Fibroblast of lung (primary cell): ENCODE data around the gene UBE2E2. TPM values are rescaled to one million over a fixed set of nuclear protein-coding genes. Genes with fewer than 3 reads are reported as not detected.

Experiments used
- DNase-seq, 2 donors: peaks; one replicate each; pipeline versions ENCODE4 v3.0.0 to v3.0.0-alpha.2; 2010; ENCODE audit warnings: low read depth in 2 of 2
- H2AFZ ChIP-seq: 2 replicates; pipeline ENCODE4 v1.5.1; 2012; ENCODE audit warnings: low read length, control low read depth, inconsistent platforms
- H3K27ac ChIP-seq: 2 replicates; pipeline ENCODE4 v1.5.1; 2011; ENCODE audit warnings: low read length, control low read depth; ENCODE audit not compliant: insufficient read depth
- H3K27me3 ChIP-seq: 2 replicates; pipeline ENCODE4 v1.5.1; 2011; ENCODE audit warnings: mild to moderate bottlenecking, low read length; ENCODE audit not compliant: control insufficient read depth, insufficient read depth
- H3K36me3 ChIP-seq: 2 replicates; pipeline ENCODE4 v1.5.1; 2011; ENCODE audit warnings: low read length; ENCODE audit not compliant: control insufficient read depth, insufficient read depth
- H3K4me1 ChIP-seq: 2 replicates; pipeline ENCODE4 v1.5.1; 2011; ENCODE audit warnings: low read length; ENCODE audit not compliant: control insufficient read depth, insufficient read depth; ENCODE audit errors: extremely low read depth
- H3K4me2 ChIP-seq: 2 replicates; pipeline ENCODE4 v1.5.1; 2011; ENCODE audit warnings: low read length, control low read depth; ENCODE audit not compliant: insufficient read depth; ENCODE audit errors: extremely low read depth
- H3K4me3 ChIP-seq, 4 experiments: fragments of 200-600 bp in 1 of 4; sonication (generic) in 1 of 4; replicated peaks in 1 of 4; 2 replicates each; pipeline ENCODE4 v1.5.1; 2011 to 2016; ENCODE audit warnings: low read length in 4 of 4, low read depth in 3 of 4, mild to moderate bottlenecking in 3 of 4, control low read depth in 2 of 4, inconsistent platforms in 1 of 4, mixed read lengths in 1 of 4; ENCODE audit not compliant: insufficient read depth in 1 of 4; ENCODE audit errors: control extremely low read depth in 1 of 4
- H3K79me2 ChIP-seq: 2 replicates; pipeline ENCODE4 v1.5.1; 2012; ENCODE audit warnings: mild to moderate bottlenecking, low read length, inconsistent platforms; ENCODE audit not compliant: control insufficient read depth, insufficient read depth
- H3K9ac ChIP-seq: 2 replicates; pipeline ENCODE4 v1.5.1; 2011; ENCODE audit warnings: mild to moderate bottlenecking, low read length, control low read depth; ENCODE audit not compliant: insufficient read depth
- H3K9me3 ChIP-seq: 2 replicates; pipeline ENCODE4 v1.5.1; 2012; ENCODE audit warnings: low read depth, low read length; ENCODE audit not compliant: control insufficient read depth, insufficient read depth
- H4K20me1 ChIP-seq: 2 replicates; pipeline ENCODE4 v1.5.1; 2011; ENCODE audit warnings: low read length; ENCODE audit not compliant: control insufficient read depth, insufficient read depth; ENCODE audit errors: extremely low read depth
- CTCF ChIP-seq, 2 donors: IDR thresholded peaks in 1 of 2; conservative IDR thresholded peaks in 1 of 2; 1 replicate in 1 of 2; 2 replicates in 1 of 2; pipeline ENCODE4 v1.5.1; 2011 to 2012; ENCODE audit warnings: low read length in 2 of 2, control low read depth in 1 of 2, inconsistent platforms in 1 of 2, low read depth in 1 of 2, mild to moderate bottlenecking in 1 of 2
- EZH2 ChIP-seq: IDR thresholded peaks from 2 replicates; pipeline ENCODE4 v1.5.1; 2012; ENCODE audit warnings: low read length, control low read depth, mild to moderate bottlenecking; ENCODE audit errors: missing control alignments
- polyA plus RNA-seq, 2 donors: library from polyadenylated mRNA; depleted of rRNA in 1 of 2; stranded (reverse) in 1 of 2; unstranded in 1 of 2; fragments of >200 nt; gene quantifications; 2 replicates each; pipeline ENCODE4 v1.2.1, GENCODE V29; 2011 to 2012; ENCODE audit warnings: missing spikeins in 1 of 2
- total RNA-seq: library from RNA; depleted of rRNA; stranded (reverse); fragments of >200 nt; gene quantifications from 2 replicates; pipeline ENCODE4 v1.2.1, GENCODE V29; 2014

UBE2E2 gene
- total and polyA plus RNA-seq, 2 donors (not counting 1 experiment from before 2014, with no cell fraction given), result 79.8 to 127 TPM

GRCh38 chr3:23600167-23600871 lies 397.2 kb downstream of the UBE2E2 start:
- H3K27me3 ChIP-seq, result no peaks in the 10 kb centered on the region
- H3K9me3 ChIP-seq, result no peaks in the 10 kb centered on the region
- peak overlapping the region; percentile 27 for H3K4me2 ChIP-seq
- peaks cover 6% of the 10 kb centered on the region for H3K4me1 ChIP-seq
- H3K27ac ChIP-seq, result peak overlapping the region; percentile 39
- DNase-seq, result peak; percentile 79 to 97
- H3K36me3 ChIP-seq, result no peaks in the 10 kb centered on the region
- H4K20me1 ChIP-seq, result no peaks in the 10 kb centered on the region
- H2AFZ ChIP-seq, result no peak overlapping the region
- no peak overlapping the region for H3K4me3 ChIP-seq
- TF ChIP-seq CTCF (conservative IDR thresholded peaks at IDR 0.05 in 1 of 2, IDR thresholded peaks at IDR 0.05 in 1 of 2; ENCODE audit: low read depth in 1 of 2, low read length in 2 of 2) (no peak), EZH2 (no peak)
- no peaks in the 10 kb centered on the region for H3K79me2 ChIP-seq
- no peak overlapping the region for H3K9ac ChIP-seq

GRCh38 chr3:23601091-23601822 lies 398.1 kb downstream of the UBE2E2 start:
- Histone ChIP-seq H3K9ac (no peak overlapping the region), H3K27me3 (no peaks in the 10 kb centered on the region), H3K4me2 (no peak overlapping the region), H3K4me3 (no peak overlapping the region), H3K79me2 (no peaks in the 10 kb centered on the region), H4K20me1 (no peaks in the 10 kb centered on the region), H3K27ac (no peak overlapping the region), H3K4me1 (peaks cover 6% of the 10 kb centered on the region), H3K9me3 (no peaks in the 10 kb centered on the region), H2AFZ (no peak overlapping the region), H3K36me3 (no peaks in the 10 kb centered on the region)
- TF ChIP-seq EZH2 (no peak), CTCF (conservative IDR thresholded peaks at IDR 0.05 in 1 of 2, IDR thresholded peaks at IDR 0.05 in 1 of 2; ENCODE audit: low read depth in 1 of 2, low read length in 2 of 2) (no peak)
- peak; percentile 41 to 51 for DNase-seq

GRCh38 chr3:23602971-23603370 lies 399.8 kb downstream of the UBE2E2 start:
- H3K4me1 ChIP-seq, result peaks cover 6% of the 10 kb centered on the region
- no peaks in the 10 kb centered on the region for H3K79me2 ChIP-seq
- no peaks in the 10 kb centered on the region for H3K9me3 ChIP-seq
- no peaks in the 10 kb centered on the region for H3K36me3 ChIP-seq
- DNase-seq, result no peak
- no peak overlapping the region for H3K27ac ChIP-seq
- TF ChIP-seq CTCF (conservative IDR thresholded peaks at IDR 0.05 in 1 of 2, IDR thresholded peaks at IDR 0.05 in 1 of 2; ENCODE audit: low read depth in 1 of 2, low read length in 2 of 2) (no peak), EZH2 (no peak)
- H3K9ac ChIP-seq, result no peak overlapping the region
- H4K20me1 ChIP-seq, result no peaks in the 10 kb centered on the region
- no peak overlapping the region for H3K4me2 ChIP-seq
- H3K27me3 ChIP-seq, result no peaks in the 10 kb centered on the region
- H2AFZ ChIP-seq, result no peak overlapping the region
- no peak overlapping the region for H3K4me3 ChIP-seq
